Measurements from ENCODE around the gene HCST.
"Not testable (repeated sequence)": the region's sequence is repeated elsewhere in the genome, so short reads cannot be mapped to it uniquely, and the experiment has no call there.

HCST gene

DNA sequence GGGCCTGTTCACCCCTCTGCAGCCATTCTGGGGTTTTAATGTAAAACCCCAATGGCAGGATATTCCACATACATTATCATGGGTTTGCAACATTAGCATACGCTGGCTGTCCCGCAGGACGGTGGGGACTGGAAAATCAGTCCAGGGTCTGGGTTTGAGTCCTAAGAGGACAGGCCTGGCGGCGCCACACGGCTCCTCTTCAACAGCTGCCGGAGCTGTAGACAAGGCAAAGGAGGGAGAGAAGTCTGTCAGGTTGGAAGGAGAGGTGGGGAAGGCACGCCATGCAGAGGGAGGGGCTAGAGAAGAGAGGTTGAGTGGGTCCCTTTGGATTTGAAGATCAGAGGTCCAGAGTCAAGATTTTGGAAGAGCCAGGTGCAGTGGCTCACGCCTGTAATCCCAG lies 13.9 kb upstream of the HCST start:
- no peak overlapping the region for H3K4me3 ChIP-seq (ENCODE audit: low read length)
- 0 out of 2 replicates have a peak, but pooled peaks cover 4% of the 10 kb centered on the region for H4K20me1 ChIP-seq (ENCODE audit: control insufficient read depth, insufficient read depth, low read depth, low read length)
- no peak for TF ChIP-seq EZH2phosphoT487 (IDR thresholded peaks at IDR 0.05; ENCODE audit: borderline replicate concordance, low read length)
- TF ChIP-seq, protein P1, sequence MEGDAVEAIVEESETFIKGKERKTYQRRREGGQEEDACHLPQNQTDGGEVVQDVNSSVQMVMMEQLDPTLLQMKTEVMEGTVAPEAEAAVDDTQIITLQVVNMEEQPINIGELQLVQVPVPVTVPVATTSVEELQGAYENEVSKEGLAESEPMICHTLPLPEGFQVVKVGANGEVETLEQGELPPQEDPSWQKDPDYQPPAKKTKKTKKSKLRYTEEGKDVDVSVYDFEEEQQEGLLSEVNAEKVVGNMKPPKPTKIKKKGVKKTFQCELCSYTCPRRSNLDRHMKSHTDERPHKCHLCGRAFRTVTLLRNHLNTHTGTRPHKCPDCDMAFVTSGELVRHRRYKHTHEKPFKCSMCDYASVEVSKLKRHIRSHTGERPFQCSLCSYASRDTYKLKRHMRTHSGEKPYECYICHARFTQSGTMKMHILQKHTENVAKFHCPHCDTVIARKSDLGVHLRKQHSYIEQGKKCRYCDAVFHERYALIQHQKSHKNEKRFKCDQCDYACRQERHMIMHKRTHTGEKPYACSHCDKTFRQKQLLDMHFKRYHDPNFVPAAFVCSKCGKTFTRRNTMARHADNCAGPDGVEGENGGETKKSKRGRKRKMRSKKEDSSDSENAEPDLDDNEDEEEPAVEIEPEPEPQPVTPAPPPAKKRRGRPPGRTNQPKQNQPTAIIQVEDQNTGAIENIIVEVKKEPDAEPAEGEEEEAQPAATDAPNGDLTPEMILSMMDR (IDR thresholded peaks at IDR 0.05; ENCODE audit: low read depth, low read length, poor library complexity, severe bottlenecking), result no peak
- no peaks in the 10 kb centered on the region for H3K9me2 ChIP-seq (replicated peaks; ENCODE audit: control insufficient read depth, low read length)
- H3K4me1 ChIP-seq (ENCODE audit: control insufficient read depth, low read length), result peaks cover 6% of the 10 kb centered on the region
- H3F3A ChIP-seq (ENCODE audit: control insufficient read depth, insufficient read depth), result peaks cover 19% of the 10 kb centered on the region
- H3K79me2 ChIP-seq (ENCODE audit: control insufficient read depth, low read length), result no peaks in the 10 kb centered on the region
- H3K9me3 ChIP-seq (ENCODE audit: control insufficient read depth, insufficient read depth, low read length), result no peaks in the 10 kb centered on the region
- no peak overlapping the region for H3K4me2 ChIP-seq (ENCODE audit: low read length)
- H3K27ac ChIP-seq (ENCODE audit: low read depth, low read length), result no peak overlapping the region
- H3K36me3 ChIP-seq (ENCODE audit: control insufficient read depth, low read length), result peaks cover 63% of the 10 kb centered on the region
- H3K27me3 ChIP-seq (ENCODE audit: control insufficient read depth, low read length), result no peaks in the 10 kb centered on the region

DNA sequence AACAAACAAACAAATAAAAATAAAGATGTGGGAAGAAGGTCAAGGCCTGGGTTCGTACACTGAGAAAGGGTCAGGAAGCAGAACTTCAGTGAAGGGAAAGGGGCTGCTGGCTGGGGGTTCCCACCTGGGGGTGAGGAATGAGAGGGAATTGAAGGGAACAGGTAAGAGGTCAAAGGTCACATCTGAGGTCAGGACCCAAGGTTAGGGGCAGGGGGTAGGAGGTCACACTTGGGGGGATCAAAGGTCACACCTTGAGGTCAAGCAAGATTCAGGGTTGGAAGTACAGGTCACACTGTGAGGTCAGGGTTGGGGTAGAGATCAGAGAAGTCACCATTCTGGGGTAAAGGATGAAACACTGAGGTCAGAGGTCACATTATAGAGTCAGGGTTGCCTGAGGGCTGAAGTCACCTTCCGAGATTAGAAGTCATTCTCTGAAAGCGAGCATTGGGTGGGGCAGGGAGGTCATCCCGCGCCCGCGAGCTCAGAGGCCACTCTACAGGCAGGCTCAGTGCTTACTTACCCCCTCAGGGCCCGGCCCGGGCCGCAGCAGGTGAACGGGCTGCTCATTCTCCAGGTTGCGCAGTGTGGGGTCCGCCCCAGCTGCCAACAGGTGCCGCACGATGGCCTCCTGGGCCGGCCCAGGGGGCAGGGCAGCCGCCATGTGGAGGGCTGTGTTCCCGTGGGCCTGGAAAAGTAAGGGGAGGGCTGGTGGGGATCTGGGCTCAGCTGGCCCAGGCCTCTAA lies 12.8 kb upstream of the HCST start:
- H4K20me1 ChIP-seq (ENCODE audit: control insufficient read depth, insufficient read depth, low read depth, low read length), result 0 out of 2 replicates have a peak, but pooled peaks cover 4% of the 10 kb centered on the region

DNA sequence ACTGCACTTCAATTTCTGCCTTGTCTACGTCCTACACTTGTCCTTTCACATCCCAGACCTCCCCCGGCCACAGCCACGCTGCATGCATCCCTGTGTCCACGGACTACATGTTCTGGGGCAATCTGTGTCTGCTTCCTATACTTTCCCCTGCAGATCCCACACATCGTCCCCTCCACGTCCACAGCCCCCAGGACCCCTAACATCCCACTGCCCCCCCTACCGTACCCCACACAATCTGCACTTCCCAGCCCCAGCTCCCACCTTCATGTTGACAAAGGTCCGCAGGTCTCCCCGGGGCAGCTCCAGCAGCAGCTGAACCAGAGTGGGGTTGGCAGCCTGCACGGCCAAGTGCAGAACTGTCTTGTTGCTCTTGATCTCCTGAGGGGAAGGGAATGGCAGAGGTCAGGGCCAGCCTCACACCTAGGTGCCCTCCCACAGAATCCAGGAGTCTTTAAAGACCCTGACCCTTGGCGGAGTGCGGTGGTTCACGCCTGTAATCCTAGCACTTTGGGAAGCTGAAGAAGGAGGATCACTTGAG lies 12.1 kb upstream of the HCST start:
- H4K20me1 ChIP-seq (ENCODE audit: control insufficient read depth, insufficient read depth, low read depth, low read length), result 0 out of 2 replicates have a peak, but pooled peaks cover 4% of the 10 kb centered on the region
- no peak overlapping the region for H3K4me2 ChIP-seq (ENCODE audit: low read length)
- H3K79me2 ChIP-seq (ENCODE audit: control insufficient read depth, low read length), result peaks cover 3% of the 10 kb centered on the region; the same call in 1 of the 2 replicates
- no peak overlapping the region for H3K27ac ChIP-seq (ENCODE audit: low read depth, low read length)
- H3K4me1 ChIP-seq (ENCODE audit: control insufficient read depth, low read length), result no peaks in the 10 kb centered on the region
- peaks cover 19% of the 10 kb centered on the region for H3F3A ChIP-seq (ENCODE audit: control insufficient read depth, insufficient read depth)
- no peaks in the 10 kb centered on the region for H3K9me2 ChIP-seq (replicated peaks; ENCODE audit: control insufficient read depth, low read length)
- no peaks in the 10 kb centered on the region for H3K9me3 ChIP-seq (ENCODE audit: control insufficient read depth, insufficient read depth, low read length)
- no peak overlapping the region for H3K4me3 ChIP-seq (ENCODE audit: low read length)
- no peaks in the 10 kb centered on the region for H3K27me3 ChIP-seq (ENCODE audit: control insufficient read depth, low read length)
- no peak for TF ChIP-seq EZH2phosphoT487 (IDR thresholded peaks at IDR 0.05; ENCODE audit: borderline replicate concordance, low read length)
- TF ChIP-seq, protein P1 (IDR thresholded peaks at IDR 0.05; ENCODE audit: low read depth, low read length, poor library complexity, severe bottlenecking), result no peak
- peaks cover 81% of the 10 kb centered on the region for H3K36me3 ChIP-seq (ENCODE audit: control insufficient read depth, low read length)

More for the DNA sequence above, 12.8 kb upstream of the HCST start:
- no peaks in the 10 kb centered on the region for H3K9me3 ChIP-seq (ENCODE audit: control insufficient read depth, insufficient read depth, low read length)
- H3K27me3 ChIP-seq (ENCODE audit: control insufficient read depth, low read length), result no peaks in the 10 kb centered on the region
- peaks cover 3% of the 10 kb centered on the region; the same call in 1 of the 2 replicates for H3K79me2 ChIP-seq (ENCODE audit: control insufficient read depth, low read length)
- H3K4me3 ChIP-seq (ENCODE audit: low read length), result no peak overlapping the region
- peaks cover 19% of the 10 kb centered on the region for H3F3A ChIP-seq (ENCODE audit: control insufficient read depth, insufficient read depth)
- TF ChIP-seq, protein P1 (IDR thresholded peaks at IDR 0.05; ENCODE audit: low read depth, low read length, poor library complexity, severe bottlenecking), result no peak
- no peak for TF ChIP-seq EZH2phosphoT487 (IDR thresholded peaks at IDR 0.05; ENCODE audit: borderline replicate concordance, low read length)
- no peak overlapping the region for H3K4me2 ChIP-seq (ENCODE audit: low read length)
- no peak overlapping the region for H3K27ac ChIP-seq (ENCODE audit: low read depth, low read length)
- no peaks in the 10 kb centered on the region for H3K4me1 ChIP-seq (ENCODE audit: control insufficient read depth, low read length)
- no peaks in the 10 kb centered on the region for H3K9me2 ChIP-seq (replicated peaks; ENCODE audit: control insufficient read depth, low read length)
- H3K36me3 ChIP-seq (ENCODE audit: control insufficient read depth, low read length), result peaks cover 74% of the 10 kb centered on the region

DNA sequence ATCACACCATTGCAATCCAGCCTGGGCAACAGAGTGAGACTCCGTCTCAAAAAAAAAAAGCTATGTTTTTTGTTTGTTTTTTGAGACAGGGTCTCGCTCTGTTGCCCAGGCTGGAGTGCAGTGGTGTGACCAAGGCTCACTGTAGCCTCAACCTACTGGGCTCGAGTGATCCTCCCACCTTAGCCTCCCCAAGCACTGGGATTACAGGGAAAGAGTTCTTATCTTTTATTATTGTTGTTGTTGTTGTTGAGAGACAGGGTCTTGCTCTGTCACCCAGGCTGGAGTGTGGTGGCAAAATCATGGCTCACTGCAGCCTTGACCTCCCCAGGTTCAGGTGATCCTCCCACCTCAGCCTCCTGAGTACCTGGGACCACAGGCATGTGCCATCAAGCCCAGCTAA lies 10.5 kb upstream of the HCST start:
- H3K27ac ChIP-seq (ENCODE audit: low read depth, low read length); H3K4me1 ChIP-seq (ENCODE audit: control insufficient read depth, low read length); H4K20me1 ChIP-seq (ENCODE audit: control insufficient read depth, insufficient read depth, low read depth, low read length); H3K4me2 ChIP-seq (ENCODE audit: low read length); H3K4me3 ChIP-seq (ENCODE audit: low read length); H3K27me3 ChIP-seq (ENCODE audit: control insufficient read depth, low read length); H3K9me2 ChIP-seq (replicated peaks; ENCODE audit: control insufficient read depth, low read length); H3F3A ChIP-seq (ENCODE audit: control insufficient read depth, insufficient read depth); H3K9me3 ChIP-seq (ENCODE audit: control insufficient read depth, insufficient read depth, low read length): not testable (repeated sequence)
- Histone ChIP-seq H3K79me2 (ENCODE audit: control insufficient read depth, low read length) (peaks cover 14% of the 10 kb centered on the region), H3K36me3 (ENCODE audit: control insufficient read depth, low read length) (peaks cover 96% of the 10 kb centered on the region)

All from DOHH2 (cell line).